ENCODE measurements around the gene CEP41.

The CEP41 gene

GRCh38 chr7:130397051-130397757 is 43.6 kb downstream of the CEP41 start:
- Histone ChIP-seq H3K9me3 (ENCODE audit: control insufficient read depth, low read depth, low read length) (no peaks in the 10 kb centered on the region), H3K9ac (ENCODE audit: low read length) (no peak overlapping the region), H3K27me3 (ENCODE audit: control insufficient read depth, insufficient read depth, low read length) (no peaks in the 10 kb centered on the region), H3K27ac (ENCODE audit: low read length) (no peak overlapping the region), H3K4me3 (ENCODE audit: low read length) (no peak overlapping the region), H3K36me3 (ENCODE audit: control insufficient read depth, low read depth, low read length) (no peaks in the 10 kb centered on the region), H3K4me1 (ENCODE audit: control insufficient read depth, low read depth, low read length) (peaks cover 10% of the 10 kb centered on the region)

- H3K36me3 ChIP-seq (ENCODE audit: control insufficient read depth, low read depth, low read length), result no peaks in the 10 kb centered on the region
- no peak overlapping the region for H3K27ac ChIP-seq (ENCODE audit: low read length)
- H3K4me1 ChIP-seq (ENCODE audit: control insufficient read depth, low read depth, low read length), result peaks cover 10% of the 10 kb centered on the region
- H3K9me3 ChIP-seq (ENCODE audit: control insufficient read depth, low read depth, low read length), result no peaks in the 10 kb centered on the region
- H3K4me3 ChIP-seq (ENCODE audit: low read length), result no peak overlapping the region
- no peak overlapping the region for H3K9ac ChIP-seq (ENCODE audit: low read length)
- H3K27me3 ChIP-seq (ENCODE audit: control insufficient read depth, insufficient read depth, low read length), result no peaks in the 10 kb centered on the region
Observed at GRCh38 chr7:130396109-130396508, 44.7 kb downstream of the CEP41 start.

GRCh38 chr7:130395421-130395820 is 45.4 kb downstream of the CEP41 start:
- Histone ChIP-seq H3K9me3 (ENCODE audit: control insufficient read depth, low read depth, low read length) (no peaks in the 10 kb centered on the region), H3K9ac (ENCODE audit: low read length) (no peak overlapping the region), H3K27ac (ENCODE audit: low read length) (no peak overlapping the region), H3K27me3 (ENCODE audit: control insufficient read depth, insufficient read depth, low read length) (no peaks in the 10 kb centered on the region), H3K4me3 (ENCODE audit: low read length) (no peak overlapping the region), H3K36me3 (ENCODE audit: control insufficient read depth, low read depth, low read length) (no peaks in the 10 kb centered on the region), H3K4me1 (ENCODE audit: control insufficient read depth, low read depth, low read length) (peaks cover 10% of the 10 kb centered on the region)

- no peaks in the 10 kb centered on the region for H3K27me3 ChIP-seq (ENCODE audit: control insufficient read depth, insufficient read depth, low read length)
- H3K4me3 ChIP-seq (ENCODE audit: low read length), result no peak overlapping the region
- no peaks in the 10 kb centered on the region for H3K9me3 ChIP-seq (ENCODE audit: control insufficient read depth, low read depth, low read length)
- H3K4me1 ChIP-seq (ENCODE audit: control insufficient read depth, low read depth, low read length), result peaks cover 10% of the 10 kb centered on the region
- no peak overlapping the region for H3K9ac ChIP-seq (ENCODE audit: low read length)
- H3K36me3 ChIP-seq (ENCODE audit: control insufficient read depth, low read depth, low read length), result no peaks in the 10 kb centered on the region
- H3K27ac ChIP-seq (ENCODE audit: low read length), result no peak overlapping the region
Observed at GRCh38 chr7:130394421-130395195, 46.2 kb downstream of the CEP41 start.

- H3K27ac ChIP-seq (ENCODE audit: low read length), result no peak overlapping the region
Observed at GRCh38 chr7:130393841-130394411, 46.9 kb downstream of the CEP41 start.

GRCh38 chr7:130393101-130393561 is 47.7 kb downstream of the CEP41 start:
- H3K4me3 ChIP-seq (ENCODE audit: low read length), result no peak overlapping the region
- H3K9me3 ChIP-seq (ENCODE audit: control insufficient read depth, low read depth, low read length), result no peaks in the 10 kb centered on the region
- no peaks in the 10 kb centered on the region for H3K36me3 ChIP-seq (ENCODE audit: control insufficient read depth, low read depth, low read length)
- no peaks in the 10 kb centered on the region for H3K27me3 ChIP-seq (ENCODE audit: control insufficient read depth, insufficient read depth, low read length)
- H3K9ac ChIP-seq (ENCODE audit: low read length), result no peak overlapping the region
- H3K4me1 ChIP-seq (ENCODE audit: control insufficient read depth, low read depth, low read length), result peaks cover 10% of the 10 kb centered on the region
- no peak overlapping the region for H3K27ac ChIP-seq (ENCODE audit: low read length)

More at GRCh38 chr7:130393841-130394411, 46.9 kb downstream of the CEP41 start:
- H3K36me3 ChIP-seq (ENCODE audit: control insufficient read depth, low read depth, low read length), result no peaks in the 10 kb centered on the region
- H3K27me3 ChIP-seq (ENCODE audit: control insufficient read depth, insufficient read depth, low read length), result no peaks in the 10 kb centered on the region
- H3K4me1 ChIP-seq (ENCODE audit: control insufficient read depth, low read depth, low read length), result peaks cover 10% of the 10 kb centered on the region
- no peaks in the 10 kb centered on the region for H3K9me3 ChIP-seq (ENCODE audit: control insufficient read depth, low read depth, low read length)
- no peak overlapping the region for H3K9ac ChIP-seq (ENCODE audit: low read length)
- no peak overlapping the region for H3K4me3 ChIP-seq (ENCODE audit: low read length)

GRCh38 chr7:130390486-130390885 is 50.3 kb downstream of the CEP41 start:
- H3K4me3 ChIP-seq (ENCODE audit: low read length), result no peak overlapping the region
- H3K9ac ChIP-seq (ENCODE audit: low read length), result no peak overlapping the region
- H3K27ac ChIP-seq (ENCODE audit: low read length), result no peak overlapping the region
- H3K9me3 ChIP-seq (ENCODE audit: control insufficient read depth, low read depth, low read length), result no peaks in the 10 kb centered on the region
- peaks cover 3% of the 10 kb centered on the region for H3K4me1 ChIP-seq (ENCODE audit: control insufficient read depth, low read depth, low read length)
- H3K27me3 ChIP-seq (ENCODE audit: control insufficient read depth, insufficient read depth, low read length), result no peaks in the 10 kb centered on the region
- no peaks in the 10 kb centered on the region for H3K36me3 ChIP-seq (ENCODE audit: control insufficient read depth, low read depth, low read length)

- H3K27me3 ChIP-seq (ENCODE audit: control insufficient read depth, insufficient read depth, low read length), result no peaks in the 10 kb centered on the region
- no peak overlapping the region for H3K27ac ChIP-seq (ENCODE audit: low read length)
- no peaks in the 10 kb centered on the region for H3K4me1 ChIP-seq (ENCODE audit: control insufficient read depth, low read depth, low read length)
- H3K36me3 ChIP-seq (ENCODE audit: control insufficient read depth, low read depth, low read length), result no peaks in the 10 kb centered on the region
- no peak overlapping the region for H3K4me3 ChIP-seq (ENCODE audit: low read length)
- H3K9me3 ChIP-seq (ENCODE audit: control insufficient read depth, low read depth, low read length), result no peaks in the 10 kb centered on the region
- no peak overlapping the region for H3K9ac ChIP-seq (ENCODE audit: low read length)
Observed at GRCh38 chr7:130388671-130389070, 52.1 kb downstream of the CEP41 start.

GRCh38 chr7:130387628-130388403 is 53.0 kb downstream of the CEP41 start:
- H3K9ac ChIP-seq (ENCODE audit: low read length), result no peak overlapping the region
- no peak overlapping the region for H3K4me3 ChIP-seq (ENCODE audit: low read length)
- no peaks in the 10 kb centered on the region for H3K36me3 ChIP-seq (ENCODE audit: control insufficient read depth, low read depth, low read length)
- no peaks in the 10 kb centered on the region for H3K27me3 ChIP-seq (ENCODE audit: control insufficient read depth, insufficient read depth, low read length)
- no peaks in the 10 kb centered on the region for H3K9me3 ChIP-seq (ENCODE audit: control insufficient read depth, low read depth, low read length)
- H3K4me1 ChIP-seq (ENCODE audit: control insufficient read depth, low read depth, low read length), result no peaks in the 10 kb centered on the region
- no peak overlapping the region for H3K27ac ChIP-seq (ENCODE audit: low read length)

- Histone ChIP-seq H3K4me3 (ENCODE audit: low read length) (no peak overlapping the region), H3K9me3 (ENCODE audit: control insufficient read depth, low read depth, low read length) (no peaks in the 10 kb centered on the region)
Observed at GRCh38 chr7:130387306-130387627, 53.5 kb downstream of the CEP41 start.

GRCh38 chr7:130386876-130387275 is 53.9 kb downstream of the CEP41 start:
- no peak overlapping the region for H3K27ac ChIP-seq (ENCODE audit: low read length)
- no peaks in the 10 kb centered on the region for H3K27me3 ChIP-seq (ENCODE audit: control insufficient read depth, insufficient read depth, low read length)
- no peak overlapping the region for H3K4me3 ChIP-seq (ENCODE audit: low read length)
- H3K9me3 ChIP-seq (ENCODE audit: control insufficient read depth, low read depth, low read length), result no peaks in the 10 kb centered on the region
- H3K4me1 ChIP-seq (ENCODE audit: control insufficient read depth, low read depth, low read length), result no peaks in the 10 kb centered on the region
- no peaks in the 10 kb centered on the region for H3K36me3 ChIP-seq (ENCODE audit: control insufficient read depth, low read depth, low read length)
- H3K9ac ChIP-seq (ENCODE audit: low read length), result no peak overlapping the region

More at GRCh38 chr7:130387306-130387627, 53.5 kb downstream of the CEP41 start:
- no peaks in the 10 kb centered on the region for H3K4me1 ChIP-seq (ENCODE audit: control insufficient read depth, low read depth, low read length)
- H3K27ac ChIP-seq (ENCODE audit: low read length), result no peak overlapping the region
- H3K9ac ChIP-seq (ENCODE audit: low read length), result no peak overlapping the region
- H3K27me3 ChIP-seq (ENCODE audit: control insufficient read depth, insufficient read depth, low read length), result no peaks in the 10 kb centered on the region
- H3K36me3 ChIP-seq (ENCODE audit: control insufficient read depth, low read depth, low read length), result no peaks in the 10 kb centered on the region
